M059J (cell line): Measurements from ENCODE around the gene PPP1R3E. TPM values are rescaled to one million over a fixed set of nuclear protein-coding genes. Genes with fewer than 3 reads are reported as not detected.
"Not testable (repeated sequence)": the region's sequence is repeated elsewhere in the genome, so short reads cannot be mapped to it uniquely, and the experiment has no call there.

Source experiments
- DNase-seq: peaks from one replicate; pipeline ENCODE4 v3.0.0-alpha.2; 2012; ENCODE audit warnings: low read depth
- total RNA-seq: library from RNA; depleted of rRNA; stranded (reverse); fragments of >200 nt; shearing (Covaris generic); gene quantifications from 2 replicates; pipeline ENCODE4 v1.2.3, GENCODE V29; 2014; rRNA removed

The PPP1R3E gene, protein sequence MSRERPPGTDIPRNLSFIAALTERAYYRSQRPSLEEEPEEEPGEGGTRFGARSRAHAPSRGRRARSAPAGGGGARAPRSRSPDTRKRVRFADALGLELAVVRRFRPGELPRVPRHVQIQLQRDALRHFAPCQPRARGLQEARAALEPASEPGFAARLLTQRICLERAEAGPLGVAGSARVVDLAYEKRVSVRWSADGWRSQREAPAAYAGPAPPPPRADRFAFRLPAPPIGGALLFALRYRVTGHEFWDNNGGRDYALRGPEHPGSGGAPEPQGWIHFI
- 3.0 and 5.0 TPM in 2 replicates for total RNA-seq

DNA sequence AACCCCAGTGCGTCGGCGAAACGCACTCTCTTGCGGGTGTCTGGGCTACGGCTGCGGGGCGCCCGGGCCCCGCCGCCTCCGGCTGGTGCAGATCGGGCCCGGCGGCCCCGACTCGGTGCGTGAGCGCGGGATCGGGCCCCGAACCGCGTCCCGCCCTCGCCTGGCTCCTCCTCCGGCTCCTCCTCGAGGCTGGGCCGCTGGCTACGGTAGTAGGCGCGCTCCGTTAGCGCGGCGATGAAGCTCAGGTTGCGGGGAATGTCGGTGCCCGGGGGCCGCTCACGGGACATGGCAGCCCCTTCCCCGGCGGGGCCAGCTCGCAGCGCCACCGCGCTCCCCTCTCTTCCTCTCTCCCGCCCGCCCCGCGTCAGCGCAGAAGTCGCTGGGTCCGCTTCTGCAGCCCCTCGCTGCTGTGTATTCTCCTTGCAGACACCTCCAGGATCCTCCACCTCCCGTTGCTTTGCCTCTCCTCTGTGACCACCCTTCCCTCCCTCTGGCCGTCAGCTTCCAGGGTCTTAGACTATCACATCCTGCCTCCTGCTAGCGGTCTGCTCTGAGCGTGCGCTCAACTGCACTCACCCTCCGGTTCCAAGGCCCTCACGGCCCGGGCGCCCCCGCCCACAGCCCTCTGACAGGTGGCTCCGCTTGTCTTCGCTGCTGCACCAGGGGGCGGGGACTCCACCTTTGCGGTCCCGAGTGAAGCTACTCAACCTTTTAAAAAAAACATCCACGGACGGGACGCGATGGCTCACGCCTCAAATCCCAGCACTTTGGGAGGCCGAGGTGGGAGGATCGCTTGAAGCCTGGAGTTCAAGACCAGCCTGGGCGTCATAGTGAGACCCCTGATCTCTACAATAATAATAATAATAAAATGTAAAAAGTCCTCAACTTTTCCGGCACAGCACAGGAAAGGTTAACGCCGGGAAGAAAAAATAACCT lies at the start of gene PPP1R3E:
TSS of gene PPP1R3E (minus strand) at position 570 of the 936 bp plus-strand sequence. CDS start at position 287, 283 bp downstream.
- DNase-seq: peak; percentile 55

DNA sequence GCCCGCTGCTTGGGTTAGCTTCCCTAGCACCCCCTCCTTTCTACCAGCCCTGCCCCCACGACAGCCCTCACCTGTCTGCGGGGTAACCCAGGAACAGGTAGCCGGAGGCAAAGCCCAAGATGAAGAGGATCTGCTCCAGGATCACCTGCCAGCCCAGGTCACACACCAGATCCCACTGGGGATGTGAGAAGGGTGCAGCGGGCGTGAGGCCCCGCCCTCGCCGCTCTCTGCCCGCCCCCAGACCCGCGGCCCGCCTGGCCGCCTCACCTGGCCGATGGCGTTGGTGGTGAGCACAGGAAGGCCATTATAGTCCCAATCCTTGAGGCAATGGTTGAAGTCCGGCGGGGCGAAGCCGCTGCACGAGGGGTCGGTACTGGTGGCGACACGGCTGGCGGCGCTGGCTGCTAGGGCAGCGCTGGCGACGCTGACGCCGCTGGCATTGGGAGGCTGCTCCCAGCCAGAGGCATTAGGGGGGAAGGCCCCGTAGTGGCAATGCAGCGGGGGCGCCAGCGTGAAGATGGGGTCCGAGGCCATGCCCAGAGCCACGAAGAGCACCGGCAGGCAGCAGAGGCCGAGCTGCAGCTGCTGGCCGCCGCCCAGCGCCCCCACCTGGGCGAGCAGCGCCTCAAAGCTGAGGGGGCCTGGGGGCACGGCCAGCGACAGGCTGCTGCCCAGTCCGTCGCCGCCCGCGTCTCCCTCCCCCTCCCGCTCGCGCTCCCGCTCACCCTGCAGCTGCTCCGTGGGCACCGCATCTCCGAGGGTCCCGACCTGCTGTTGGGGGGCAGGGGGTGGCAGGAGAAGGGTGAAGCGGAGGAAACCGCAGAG lies 49.2 kb upstream of the PPP1R3E start:
- DNase-seq: no peak

DNA sequence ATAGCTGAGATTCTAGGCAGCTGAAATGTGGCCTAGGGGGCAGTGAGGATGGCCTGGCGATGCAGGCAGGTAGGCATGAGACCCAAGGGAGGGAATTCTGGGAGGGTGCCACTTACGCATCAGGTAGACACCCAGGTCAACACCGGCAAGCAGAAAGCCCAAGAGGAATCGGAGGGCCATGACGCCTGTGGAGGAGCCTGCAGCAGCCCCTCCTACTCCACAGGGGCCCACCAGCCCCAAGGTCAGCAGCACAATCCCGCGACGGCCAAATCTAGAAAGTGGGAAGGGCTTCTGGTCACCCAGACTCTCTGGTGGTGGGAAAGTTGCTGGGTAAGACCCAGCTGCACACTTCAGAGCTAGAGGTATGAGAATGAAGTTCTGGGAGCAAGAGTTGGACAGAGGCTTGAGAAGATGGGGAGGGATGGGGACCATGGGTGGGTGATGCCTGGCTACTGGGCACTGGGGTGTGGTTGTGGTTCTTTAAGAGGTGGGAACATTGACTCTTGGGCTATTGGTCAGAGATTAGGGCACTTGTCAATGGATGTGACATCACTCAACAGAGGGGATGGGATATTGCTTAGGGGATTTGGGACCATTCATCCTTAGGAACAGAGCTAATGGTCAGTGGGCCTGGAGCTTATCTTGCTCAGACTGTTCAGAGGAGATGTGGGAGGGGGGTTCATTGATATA lies 46.6 kb upstream of the PPP1R3E start:
- no peak for DNase-seq

DNA sequence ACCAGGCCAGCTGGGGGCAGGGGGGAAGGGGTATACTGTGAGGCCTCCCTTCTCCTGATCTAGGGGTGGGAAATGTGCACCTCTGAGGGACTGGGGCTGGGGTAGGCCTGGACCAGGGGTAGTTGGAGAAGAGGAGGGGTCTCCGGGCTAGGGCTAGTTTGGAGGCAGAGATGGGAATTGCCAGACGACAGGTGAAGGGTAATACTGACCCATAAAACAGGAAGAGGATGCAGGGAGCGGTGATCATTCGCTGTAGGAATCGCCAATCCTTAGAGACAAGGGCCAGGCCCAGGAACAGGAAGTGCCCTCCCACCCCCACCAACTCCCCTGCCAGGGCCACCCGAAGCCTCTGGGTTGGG lies 45.6 kb upstream of the PPP1R3E start:
- no peak for DNase-seq

DNA sequence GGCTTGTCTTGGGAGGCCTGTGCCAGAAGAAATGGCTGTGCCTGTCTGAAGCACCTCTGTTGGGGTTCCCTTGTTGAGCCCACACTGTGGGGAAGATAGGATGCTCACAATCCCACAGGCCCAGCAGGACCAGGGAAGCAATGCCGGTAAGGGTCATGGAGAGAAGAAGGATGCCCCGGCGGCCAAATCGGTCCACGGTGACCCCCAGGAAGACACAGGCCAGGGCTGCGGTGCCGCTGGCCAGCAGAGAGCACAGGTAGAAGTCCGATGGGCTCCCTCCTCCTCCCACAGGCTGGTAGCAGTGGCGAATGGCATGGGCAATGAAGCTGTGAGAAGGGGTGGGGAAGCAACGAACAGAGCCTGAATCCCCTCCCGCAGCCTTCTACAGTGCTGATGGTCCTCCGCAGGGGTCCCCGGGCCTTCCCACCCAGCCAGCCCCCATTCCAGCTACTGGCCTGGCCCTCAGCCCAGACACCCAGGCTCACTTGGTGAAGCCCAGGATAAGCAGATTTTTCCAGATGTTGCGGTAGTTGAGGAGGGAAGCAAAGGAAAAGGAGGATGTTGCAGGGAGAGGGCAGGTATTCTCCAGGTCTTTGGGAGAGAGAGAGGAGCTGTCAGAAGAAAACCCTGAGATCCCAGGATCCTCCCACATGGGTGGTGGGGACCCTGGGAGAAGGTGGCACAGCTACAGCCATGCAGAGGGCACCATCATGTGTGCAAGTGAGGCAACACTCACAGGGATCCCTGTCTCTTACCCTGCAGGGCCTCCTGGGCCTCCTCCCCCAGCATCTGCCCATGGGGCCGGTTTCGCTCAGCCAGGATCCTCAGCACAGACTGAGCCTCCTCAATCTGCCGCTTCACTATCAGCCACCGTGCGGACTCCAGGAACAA lies 45.0 kb upstream of the PPP1R3E start:
- DNase-seq: no peak

DNA sequence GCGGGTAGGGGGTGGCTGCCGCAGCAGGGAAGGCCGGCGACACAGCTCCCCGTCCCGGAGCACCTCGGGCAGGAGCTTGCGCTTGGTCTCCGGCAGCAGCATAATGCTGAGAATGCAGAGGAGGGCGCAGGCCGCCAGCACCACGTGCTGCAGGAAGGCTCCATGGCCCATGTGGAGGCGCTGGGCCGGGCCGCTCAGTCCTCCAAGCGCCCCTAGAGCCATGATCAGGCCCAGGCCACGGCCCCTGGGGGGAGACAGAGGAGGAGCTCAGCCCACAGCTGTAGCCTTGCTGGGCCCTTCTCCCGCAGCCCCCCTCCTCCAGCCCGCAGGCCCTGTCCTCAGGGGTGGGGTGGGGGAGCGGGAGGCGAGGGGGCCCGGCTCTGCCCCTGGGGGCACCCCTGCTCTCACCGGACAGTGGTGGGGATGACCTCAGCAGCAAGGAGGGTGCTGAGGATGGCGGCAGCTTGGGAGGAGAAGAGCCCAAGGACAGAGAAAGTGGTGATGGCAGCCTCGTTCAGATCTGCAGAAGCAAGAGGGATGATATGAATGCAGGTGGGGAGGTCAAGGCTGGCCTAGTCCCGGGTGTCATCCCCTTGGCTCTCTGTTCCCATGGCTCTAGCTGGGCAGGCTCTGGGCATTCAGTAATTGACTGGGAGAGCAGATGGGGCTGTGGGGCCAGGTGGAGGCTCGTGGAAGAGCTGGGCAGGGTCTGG lies 44.2 kb upstream of the PPP1R3E start:
- DNase-seq: no peak

DNA sequence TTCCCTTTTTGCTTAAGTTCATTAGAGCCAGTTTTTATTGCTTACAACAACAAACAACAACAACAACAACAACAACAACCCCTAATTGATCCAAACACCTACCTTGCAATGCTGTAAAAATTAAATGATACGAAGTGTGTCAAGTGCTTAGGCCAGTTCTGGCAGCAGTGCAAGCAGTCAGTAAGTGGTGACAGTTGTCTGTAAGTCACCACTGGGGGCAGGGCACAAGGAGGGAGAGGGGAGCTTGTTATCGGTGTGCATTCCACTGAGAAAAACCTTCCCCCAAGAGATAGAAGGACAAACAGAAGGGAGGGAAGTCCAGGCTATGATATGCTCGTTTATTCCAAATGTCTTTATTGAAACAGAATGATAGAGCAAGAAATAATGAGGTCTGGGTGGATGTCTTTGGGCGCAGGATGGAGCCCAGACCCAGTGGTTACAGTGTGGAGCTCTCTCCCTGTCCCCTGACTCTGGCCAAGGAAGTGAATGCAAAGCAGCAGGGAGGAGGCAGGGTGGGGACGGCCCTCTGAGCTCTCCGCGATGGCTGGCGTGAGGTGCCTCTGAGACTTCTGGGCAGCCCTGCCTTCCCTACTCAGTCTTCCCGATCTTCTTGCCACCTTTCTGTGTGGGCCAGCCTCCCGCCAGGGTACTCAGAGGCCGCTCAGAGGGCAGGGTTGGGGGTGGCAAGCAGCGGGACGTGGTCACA lies 43.5 kb upstream of the PPP1R3E start:
- no peak for DNase-seq

DNA sequence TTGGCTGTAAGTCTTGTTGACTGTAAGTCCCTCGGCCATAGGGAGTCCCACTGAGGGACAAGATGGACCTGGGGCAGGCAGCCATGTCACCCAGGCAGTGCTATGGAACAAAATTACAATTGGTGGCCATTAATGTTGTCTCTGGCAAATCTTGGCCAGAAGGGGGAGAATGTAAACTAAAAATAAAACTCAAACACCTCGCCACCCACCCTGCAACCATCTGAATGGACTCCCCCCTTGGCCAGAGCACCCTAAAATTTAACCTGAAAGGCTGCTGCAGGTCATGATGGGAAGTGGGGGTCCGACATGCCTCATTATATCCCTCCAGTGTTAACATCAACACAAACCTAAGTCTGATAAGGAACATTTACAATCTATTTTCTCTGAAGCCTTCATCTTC lies 41.8 kb upstream of the PPP1R3E start:
- no peak for DNase-seq

DNA sequence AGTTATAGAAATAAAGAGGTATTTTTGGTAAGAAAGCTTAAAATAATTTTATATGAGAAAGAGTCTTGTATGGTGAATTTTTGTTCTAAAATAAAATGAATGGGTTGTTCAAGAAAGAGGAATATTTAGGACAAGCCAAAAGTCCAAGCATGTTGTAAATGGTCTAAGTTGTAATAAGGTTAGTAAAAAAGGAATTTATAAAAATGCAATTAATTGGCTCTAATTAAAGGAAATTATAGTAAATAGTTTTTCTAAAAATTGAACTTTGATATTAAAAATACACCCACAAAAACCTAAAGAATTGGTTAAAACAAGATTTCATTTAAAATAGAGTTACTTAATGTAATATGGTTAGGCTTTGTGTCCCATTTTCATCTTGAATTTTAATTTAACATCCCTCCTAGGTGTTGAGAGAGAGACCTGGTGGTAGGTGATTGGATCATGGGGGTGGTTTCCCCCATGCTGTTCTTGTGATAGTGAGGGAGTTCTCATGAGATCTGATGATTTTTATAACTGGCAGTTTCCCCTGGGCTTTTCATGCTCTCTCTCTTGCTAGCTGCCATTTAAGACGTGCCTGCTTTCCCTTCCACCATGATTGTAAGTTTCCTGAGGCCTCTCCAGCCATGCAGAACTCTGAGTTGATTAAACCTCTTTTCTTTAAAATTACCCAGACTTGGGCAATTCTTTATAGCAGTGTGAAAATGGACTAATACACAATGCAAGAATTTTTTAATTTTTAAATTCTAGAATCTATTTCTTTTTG lies 37.0 kb upstream of the PPP1R3E start:
- no peak for DNase-seq

DNA sequence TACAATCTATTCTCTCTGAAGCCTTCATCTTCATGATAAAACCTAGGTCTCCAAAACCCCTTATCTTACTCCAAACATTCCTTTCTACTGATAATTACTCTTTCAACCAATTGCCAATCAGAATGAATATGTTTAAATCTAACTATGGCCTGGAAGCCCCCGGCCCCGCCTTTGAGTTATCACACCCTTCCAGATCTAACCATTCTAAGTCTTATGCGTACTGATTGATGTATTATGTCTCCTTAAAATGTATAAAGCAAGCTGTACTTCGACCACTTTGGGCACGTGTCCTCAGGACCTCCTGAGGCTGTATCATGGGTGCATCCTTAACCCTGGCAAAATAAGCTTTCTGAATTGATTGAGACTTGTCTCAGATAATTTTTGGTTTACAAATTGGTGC lies 33.0 kb upstream of the PPP1R3E start:
- DNase-seq: no peak

DNA sequence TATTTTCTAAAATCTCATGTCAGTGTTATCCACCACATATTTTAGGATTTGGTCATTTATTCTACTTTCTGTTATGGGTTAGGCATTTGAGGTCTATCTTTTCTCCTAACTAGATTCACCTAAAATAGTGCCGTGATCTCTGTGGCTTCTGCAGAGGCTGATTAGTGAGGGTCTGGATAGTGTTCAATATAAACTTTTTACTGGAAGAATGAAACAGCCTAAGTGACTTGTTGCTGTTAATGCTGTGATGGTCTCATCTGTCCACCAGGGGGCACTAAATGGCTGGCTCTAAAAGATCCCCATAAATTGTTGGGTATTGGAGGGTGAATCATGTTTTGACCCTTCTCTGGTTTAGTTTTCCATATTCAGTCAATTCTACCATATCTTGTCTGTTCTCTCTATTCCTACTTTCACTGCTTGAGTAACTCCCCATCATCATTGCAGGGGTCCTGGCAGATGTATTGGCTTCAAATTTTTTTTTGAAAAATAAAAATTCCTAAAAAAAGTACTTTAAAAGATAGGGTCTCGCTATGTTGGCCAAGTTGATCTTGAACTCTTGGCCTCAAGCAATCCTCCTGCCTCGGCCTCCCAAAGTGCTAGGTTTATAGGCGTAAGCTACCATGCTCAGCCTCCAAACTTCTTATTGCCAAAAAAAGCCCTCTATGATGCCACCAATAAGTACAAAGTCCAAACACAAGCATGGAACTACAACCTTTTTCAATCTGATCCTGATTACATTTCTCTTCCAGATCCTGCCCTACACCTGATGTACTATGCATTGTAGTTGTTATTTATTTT lies 25.5 kb upstream of the PPP1R3E start:
- peak; percentile 72 for DNase-seq

DNA sequence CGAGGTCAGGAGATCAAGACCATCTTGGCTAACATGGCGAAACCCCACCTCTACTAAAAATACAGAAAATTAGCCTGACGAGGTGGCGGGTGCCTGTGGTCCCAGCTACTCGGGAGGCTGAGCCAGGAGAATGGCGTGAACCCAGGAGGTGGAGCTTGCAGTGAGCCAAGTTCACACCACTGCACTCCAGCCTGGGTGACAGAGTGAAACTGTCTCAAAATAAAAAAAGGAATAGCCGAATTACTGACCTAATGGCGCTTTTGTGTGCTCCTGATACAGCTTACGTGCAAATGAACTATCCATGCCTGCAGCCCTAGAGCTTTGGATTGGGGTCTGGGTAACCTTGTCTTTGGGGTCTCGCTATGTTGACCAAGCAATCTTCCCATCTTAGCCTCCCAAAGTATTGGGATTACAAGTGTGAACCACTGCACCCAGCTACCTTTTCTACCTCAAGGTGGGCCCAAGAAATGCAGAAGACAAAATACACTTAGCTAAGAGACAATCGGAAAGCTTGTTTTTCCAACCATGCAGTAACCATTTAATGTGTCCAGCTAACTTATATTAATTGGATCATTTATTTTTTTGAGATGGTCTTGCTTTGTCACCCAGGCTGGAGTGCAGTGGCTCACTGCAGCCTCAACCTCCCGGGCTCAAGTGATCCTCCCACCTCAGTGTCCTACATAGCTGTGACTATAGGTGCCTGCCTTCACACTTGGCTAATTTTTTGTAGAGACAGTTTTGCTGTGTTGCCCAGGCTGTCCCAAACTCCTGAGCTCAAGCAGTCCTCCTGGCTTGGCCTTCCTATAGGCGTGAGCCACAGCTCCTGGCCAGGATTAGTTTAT lies 24.1 kb upstream of the PPP1R3E start:
- no peak for DNase-seq

DNA sequence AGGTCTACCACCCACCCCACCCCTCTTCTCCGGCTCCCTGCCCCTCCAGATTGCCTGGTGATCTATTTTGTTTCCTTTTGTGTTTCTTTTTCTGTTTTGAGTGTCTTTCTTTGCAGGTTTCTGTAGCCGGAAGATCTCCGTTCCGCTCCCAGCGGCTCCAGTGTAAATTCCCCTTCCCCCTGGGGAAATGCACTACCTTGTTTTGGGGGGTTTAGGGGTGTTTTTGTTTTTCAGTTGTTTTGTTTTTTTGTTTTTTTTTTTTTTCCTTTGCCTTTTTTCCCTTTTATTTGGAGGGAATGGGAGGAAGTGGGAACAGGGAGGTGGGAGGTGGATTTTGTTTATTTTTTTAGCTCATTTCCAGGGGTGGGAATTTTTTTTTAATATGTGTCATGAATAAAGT lies 23.1 kb upstream of the PPP1R3E start:
- not testable (repeated sequence) for DNase-seq

DNA sequence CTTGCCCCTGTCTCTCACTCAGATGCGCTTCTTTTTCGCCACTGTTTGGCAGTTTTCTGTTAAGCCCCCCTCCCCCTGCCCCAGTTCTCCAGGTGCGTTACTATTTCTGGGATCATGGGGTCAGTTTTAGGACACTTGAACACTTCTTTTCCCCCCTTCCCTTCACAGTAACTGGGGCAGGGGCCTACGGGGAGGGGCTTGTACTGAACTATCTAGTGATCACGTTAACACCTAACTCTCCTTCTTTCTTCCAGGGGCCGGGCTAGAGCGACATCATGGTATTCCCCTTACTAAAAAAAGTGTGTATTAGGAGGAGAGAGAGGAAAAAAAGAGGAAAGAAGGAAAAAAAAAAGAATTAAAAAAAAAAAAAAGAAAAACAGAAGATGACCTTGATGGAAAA lies 22.3 kb upstream of the PPP1R3E start:
- no peak for DNase-seq

DNA sequence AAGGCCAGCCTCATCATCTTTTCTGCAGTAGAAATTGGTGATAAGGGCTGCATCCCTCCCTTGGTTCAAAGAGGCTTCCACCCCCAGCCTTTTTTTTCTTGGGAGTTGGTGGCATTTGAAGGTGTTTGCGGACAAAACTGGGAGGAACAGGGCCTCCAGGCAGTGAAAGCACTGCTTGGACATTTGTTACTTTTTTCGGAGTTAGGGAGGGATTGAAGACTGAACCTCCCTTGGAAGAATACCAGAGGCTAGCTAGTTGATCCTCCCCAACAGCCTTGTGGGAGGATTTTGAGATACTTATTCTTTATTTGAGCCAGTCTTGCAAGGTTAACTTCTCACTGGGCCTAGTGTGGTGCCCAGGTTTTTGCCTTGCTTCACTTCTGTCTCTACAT lies 21.8 kb upstream of the PPP1R3E start:
- DNase-seq: no peak

DNA sequence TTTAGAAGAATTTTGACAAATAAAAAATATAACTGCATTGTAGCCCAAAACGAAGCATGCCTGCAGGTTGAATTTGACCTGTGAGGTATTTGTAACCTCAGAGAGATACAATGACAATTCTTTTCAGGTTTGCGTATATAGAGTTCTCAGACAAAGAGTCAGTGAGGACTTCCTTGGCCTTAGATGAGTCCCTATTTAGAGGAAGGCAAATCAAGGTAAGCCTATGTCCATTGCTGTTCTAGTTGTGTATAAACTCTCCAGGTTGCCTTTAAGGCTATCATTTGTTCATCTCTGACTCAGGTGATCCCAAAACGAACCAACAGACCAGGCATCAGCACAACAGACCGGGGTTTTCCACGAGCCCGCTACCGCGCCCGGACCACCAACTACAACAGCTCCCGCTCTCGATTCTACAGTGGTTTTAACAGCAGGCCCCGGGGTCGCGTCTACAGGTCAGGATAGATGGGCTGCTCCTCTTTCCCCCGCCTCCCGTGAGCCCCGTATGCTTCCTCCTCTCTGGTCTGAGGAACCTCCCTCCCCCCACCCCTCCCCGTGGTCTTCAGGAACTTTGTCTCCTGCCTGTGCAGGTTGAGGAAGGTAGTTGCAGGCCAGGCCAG lies 21.3 kb upstream of the PPP1R3E start:
- no peak for DNase-seq
